ENCODE results near the gene ZFHX3.

The ZFHX3 gene

DNA sequence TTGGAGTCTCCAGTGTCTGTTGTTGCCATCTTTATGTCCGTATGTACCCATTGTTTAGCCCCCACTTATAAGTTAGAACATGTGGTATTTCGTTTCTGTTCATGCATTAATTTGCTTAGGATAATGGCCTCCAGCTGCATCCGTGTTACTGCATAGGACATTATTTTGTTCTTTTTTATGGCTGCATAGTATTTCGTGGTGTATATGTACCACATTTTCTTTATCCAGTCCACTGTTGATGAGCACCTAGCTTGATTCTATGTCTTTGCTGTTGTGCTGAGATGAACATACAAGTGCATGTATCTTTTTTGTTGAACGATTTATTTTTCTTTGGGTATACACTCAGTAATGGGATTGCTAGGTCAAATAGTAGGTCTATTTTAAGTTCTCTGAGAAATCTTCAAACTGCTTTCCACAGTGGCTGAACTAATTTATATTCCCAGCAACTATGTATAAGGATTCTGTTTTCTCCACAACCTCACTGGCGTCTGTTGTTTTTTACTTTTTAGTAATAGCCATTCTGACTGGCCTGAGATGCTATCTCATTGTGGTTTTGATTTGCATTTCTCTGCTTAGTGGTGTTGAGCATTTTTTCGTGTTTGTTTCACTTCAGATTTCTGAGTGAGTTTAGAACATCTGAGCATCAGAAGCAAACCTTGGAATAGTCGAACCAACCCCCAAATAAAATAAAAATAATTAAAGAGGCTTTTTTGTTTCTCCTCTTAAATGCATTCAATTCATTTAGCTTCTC lies 304.7 kb downstream of the ZFHX3 start:
- DNase-seq (ENCODE audit: low read depth, low spot score): no peak
- H3K36me3 ChIP-seq (ENCODE audit: insufficient read depth, low read length): no peaks in the 10 kb centered on the region
- no peak for TF ChIP-seq POLR2AphosphoS5 (IDR thresholded peaks at IDR 0.05; ENCODE audit: borderline replicate concordance, low read depth, low read length)
- TF ChIP-seq EZH2 (IDR thresholded peaks at IDR 0.05): no peak
- TF ChIP-seq FOXP2 (optimal IDR thresholded peaks at IDR 0.05; ENCODE audit: control extremely low read depth, extremely low read length, insufficient read depth): no peak
- H3K9ac ChIP-seq (ENCODE audit: insufficient read length): no peak overlapping the region
- no peaks in the 10 kb centered on the region for H3K9me3 ChIP-seq (ENCODE audit: low read depth, low read length)
- H3K4me3 ChIP-seq: no peak overlapping the region
- no peak overlapping the region for H3K27ac ChIP-seq

DNA sequence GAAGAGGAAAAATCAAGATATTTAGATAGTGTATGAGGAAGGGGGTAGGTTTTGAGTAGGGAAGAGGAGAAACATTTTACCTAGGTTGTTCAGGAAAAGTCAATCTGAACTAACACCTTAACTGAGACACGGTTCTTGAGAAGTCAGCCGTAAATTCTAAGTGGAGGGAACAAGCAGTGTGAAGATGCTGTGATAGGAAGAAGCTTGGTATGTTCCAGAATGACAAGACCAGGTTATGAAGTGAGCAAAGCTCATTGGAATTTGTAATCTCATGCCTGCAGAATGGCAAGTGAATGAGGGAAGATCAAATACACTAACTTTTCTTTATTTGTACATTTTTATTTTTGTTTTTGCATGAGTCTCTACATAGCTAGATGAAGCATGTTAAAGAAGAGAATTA lies 307.6 kb downstream of the ZFHX3 start:
- H3K9ac ChIP-seq (ENCODE audit: insufficient read length): no peak overlapping the region
- H3K27ac ChIP-seq: no peak overlapping the region
- no peaks in the 10 kb centered on the region for H3K9me3 ChIP-seq (ENCODE audit: low read depth, low read length)
- no peak for DNase-seq (ENCODE audit: low read depth, low spot score)
- no peak overlapping the region for H3K4me3 ChIP-seq
- no peaks in the 10 kb centered on the region for H3K36me3 ChIP-seq (ENCODE audit: insufficient read depth, low read length)
- no peak for TF ChIP-seq POLR2AphosphoS5 (IDR thresholded peaks at IDR 0.05; ENCODE audit: borderline replicate concordance, low read depth, low read length)

DNA sequence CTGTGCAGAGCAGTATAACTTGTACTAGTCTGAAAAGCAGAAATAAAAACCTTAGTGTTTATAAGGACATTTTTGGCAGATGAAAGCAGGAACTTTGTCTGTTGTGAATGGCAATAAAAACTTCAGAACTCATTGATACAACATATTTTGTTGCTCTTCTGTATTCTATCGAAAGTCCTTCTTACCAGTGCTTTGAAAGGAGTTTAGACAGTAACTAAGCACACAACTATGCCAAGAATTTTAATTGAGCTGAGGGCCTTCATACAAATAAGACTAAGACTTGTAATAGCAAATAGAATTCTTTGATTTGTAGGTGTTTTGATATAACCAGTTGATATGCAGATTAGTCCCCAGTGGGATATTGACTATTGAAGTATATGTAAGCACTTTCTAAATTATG lies 308.4 kb downstream of the ZFHX3 start:
- Histone ChIP-seq H3K27ac (0 out of 2 replicates have a peak overlapping the region, but pooled peaks have one; percentile 7), H3K36me3 (ENCODE audit: insufficient read depth, low read length) (no peaks in the 10 kb centered on the region), H3K9me3 (ENCODE audit: low read depth, low read length) (no peaks in the 10 kb centered on the region), H3K9ac (ENCODE audit: insufficient read length) (no peak overlapping the region), H3K4me3 (no peak overlapping the region)
- no peak for TF ChIP-seq POLR2AphosphoS5 (IDR thresholded peaks at IDR 0.05; ENCODE audit: borderline replicate concordance, low read depth, low read length)
- no peak for TF ChIP-seq EZH2 (IDR thresholded peaks at IDR 0.05)
- no peak for TF ChIP-seq FOXP2 (optimal IDR thresholded peaks at IDR 0.05; ENCODE audit: control extremely low read depth, extremely low read length, insufficient read depth)
- DNase-seq (ENCODE audit: low read depth, low spot score): no peak

DNA sequence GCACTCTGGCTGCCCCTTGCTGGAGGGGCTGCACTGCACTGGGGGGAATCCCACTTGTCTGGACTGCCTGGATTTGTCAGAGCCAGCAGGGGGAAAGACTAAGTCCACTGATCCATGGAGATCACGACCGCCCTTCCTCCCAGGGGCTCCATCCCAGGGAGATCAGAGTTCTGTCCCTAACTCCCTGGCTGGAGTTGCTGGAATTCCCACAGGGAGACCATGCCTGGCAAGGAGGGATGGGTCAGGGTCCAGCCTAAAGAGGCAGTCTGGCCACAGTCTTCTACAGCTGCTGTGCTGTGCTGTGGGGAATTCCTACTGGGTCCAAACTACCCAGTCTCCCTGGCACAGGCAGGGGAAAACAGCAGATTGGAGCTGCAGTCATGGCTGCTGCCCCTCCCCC lies 311.9 kb downstream of the ZFHX3 start:
- DNase-seq (ENCODE audit: low read depth, low spot score): no peak
- Histone ChIP-seq H3K27ac (no peak overlapping the region), H3K9me3 (ENCODE audit: low read depth, low read length) (no peaks in the 10 kb centered on the region), H3K36me3 (ENCODE audit: insufficient read depth, low read length) (no peaks in the 10 kb centered on the region), H3K4me3 (no peak overlapping the region), H3K9ac (ENCODE audit: insufficient read length) (no peak overlapping the region)
- no peak for TF ChIP-seq FOXP2 (optimal IDR thresholded peaks at IDR 0.05; ENCODE audit: control extremely low read depth, extremely low read length, insufficient read depth)
- no peak for TF ChIP-seq EZH2 (IDR thresholded peaks at IDR 0.05)

Data from SK-N-MC (cell line).